Smooth muscle cell (in vitro differentiated cells): ENCODE data around the gene MAP4K4. TPM values are rescaled to one million over a fixed set of nuclear protein-coding genes. Genes with fewer than 3 reads are reported as not detected.

ENCODE experiments used
- DNase-seq: peaks from one replicate; lab custom pipeline; 2025; ENCODE audit not compliant: unreplicated experiment; lab: John Stamatoyannopoulos, UW
- H2AFZ ChIP-seq: fragments of 200-600 bp; sonication (generic); 2 replicates; pipeline ENCODE4 v1.6.0; 2016; ENCODE audit warnings: antibody characterized with exemption, low read depth, mild to moderate bottlenecking
- H3F3A ChIP-seq: fragments of 200-600 bp; sonication (generic); 2 replicates; pipeline ENCODE4 v1.6.0; 2017; ENCODE audit warnings: antibody characterized with exemption, low read depth
- H3K27ac ChIP-seq: fragments of 200-600 bp; sonication (generic); 2 replicates; pipeline ENCODE4 v1.5.1; 2016; ENCODE audit warnings: low read depth, mild to moderate bottlenecking
- H3K27me3 ChIP-seq: fragments of 200-600 bp; sonication (generic); 2 replicates; pipeline ENCODE4 v1.6.1; 2016; ENCODE audit warnings: low read depth, mild to moderate bottlenecking
- H3K36me3 ChIP-seq: fragments of 200-600 bp; sonication (generic); 2 replicates; pipeline ENCODE4 v1.5.1; 2016; ENCODE audit warnings: low read depth
- H3K4me1 ChIP-seq: fragments of 200-600 bp; sonication (generic); 2 replicates; pipeline ENCODE4 v1.5.1; 2016; ENCODE audit warnings: low read depth
- H3K4me2 ChIP-seq: fragments of 200-600 bp; sonication (generic); 2 replicates; pipeline ENCODE4 v1.6.0; 2016; ENCODE audit warnings: mild to moderate bottlenecking
- H3K4me3 ChIP-seq: fragments of 200-600 bp; sonication (generic); 2 replicates; pipeline ENCODE4 v1.5.1; 2016; ENCODE audit warnings: mild to moderate bottlenecking
- H3K79me2 ChIP-seq: fragments of 200-600 bp; sonication (generic); 2 replicates; pipeline ENCODE4 v1.6.0; 2016; ENCODE audit warnings: low read depth, mild to moderate bottlenecking
- H3K9ac ChIP-seq: fragments of 200-600 bp; sonication (generic); 2 replicates; pipeline ENCODE4 v1.6.0; 2016; ENCODE audit warnings: low read depth
- H3K9me3 ChIP-seq: fragments of 200-600 bp; sonication (generic); replicated peaks from 2 replicates; pipeline ENCODE4 v1.5.1; 2016; ENCODE audit warnings: low read depth
- H4K20me1 ChIP-seq: fragments of 200-600 bp; sonication (generic); 2 replicates; pipeline ENCODE4 v1.6.0; 2016; ENCODE audit warnings: low read depth
- CTCF ChIP-seq: fragments of 200-600 bp; sonication (generic); IDR thresholded peaks from 2 replicates; pipeline ENCODE4 v1.5.1; 2017; ENCODE audit warnings: borderline replicate concordance, mild to moderate bottlenecking, antibody characterized with exemption; ENCODE audit not compliant: insufficient read depth, poor library complexity, severe bottlenecking
- WGBS: methylation state at CpG from one replicate; pipeline ENCODE4 v1.1.7; 2016; ENCODE audit warnings: low lambda C conversion rate; 5-methylcytosine and 5-hydroxymethylcytosine counted together
- polyA plus RNA-seq: library from polyadenylated mRNA; unstranded; fragments of >200 nt; fragmentation: Nextera tagmentation; extraction: Ambion mirVana; gene quantifications from 2 replicates; pipeline ENCODE4 v1.2.1, GENCODE V29; 2016
- total RNA-seq: library from RNA; depleted of rRNA; stranded (reverse); fragments of >200 nt; gene quantifications from 2 replicates; pipeline ENCODE4 v1.2.3, GENCODE V29; 2014

The MAP4K4 gene
- total and polyA plus RNA-seq, 2 experiments from 2014 or later, result 68.9 to 107 TPM

GRCh38 chr2:101733257-101733993 is 35.9 kb downstream of the MAP4K4 start:
- Histone ChIP-seq H3K4me2 (no peak overlapping the region), H3K4me3 (no peak overlapping the region), H2AFZ (no peak overlapping the region), H3K4me1 (peaks cover 9% of the 10 kb centered on the region), H4K20me1 (peaks cover 100% of the 10 kb centered on the region), H3K27ac (peak overlapping the region; percentile 1), H3K9me3 (no peaks in the 10 kb centered on the region), H3K36me3 (no peaks in the 10 kb centered on the region), H3K27me3 (no peaks in the 10 kb centered on the region), H3F3A (peaks cover 4% of the 10 kb centered on the region), H3K9ac (no peak overlapping the region), H3K79me2 (peaks cover 98% of the 10 kb centered on the region)
- TF ChIP-seq CTCF, result no peak
- no peak for DNase-seq
- WGBS, result 80% methylated on average over 4 of the region's 4 CpGs

- no peaks in the 10 kb centered on the region for H3K9me3 ChIP-seq
- H3K79me2 ChIP-seq, result peaks cover 98% of the 10 kb centered on the region
- peaks cover 4% of the 10 kb centered on the region for H3F3A ChIP-seq
- TF ChIP-seq CTCF, result no peak
- no peak overlapping the region for H3K4me2 ChIP-seq
- WGBS, result 86% methylated on average over 9 of the region's 9 CpGs
- no peaks in the 10 kb centered on the region for H3K36me3 ChIP-seq
- DNase-seq, result no peak
- peak overlapping the region; percentile 19 for H3K27ac ChIP-seq
- no peak overlapping the region for H3K4me3 ChIP-seq
- peaks cover 9% of the 10 kb centered on the region for H3K4me1 ChIP-seq
- peaks cover 100% of the 10 kb centered on the region for H4K20me1 ChIP-seq
- no peak overlapping the region for H3K9ac ChIP-seq
- H2AFZ ChIP-seq, result no peak overlapping the region
- no peaks in the 10 kb centered on the region for H3K27me3 ChIP-seq
These were observed 37.1 kb downstream of the MAP4K4 start for GRCh38 chr2:101734505-101735165.

DNA sequence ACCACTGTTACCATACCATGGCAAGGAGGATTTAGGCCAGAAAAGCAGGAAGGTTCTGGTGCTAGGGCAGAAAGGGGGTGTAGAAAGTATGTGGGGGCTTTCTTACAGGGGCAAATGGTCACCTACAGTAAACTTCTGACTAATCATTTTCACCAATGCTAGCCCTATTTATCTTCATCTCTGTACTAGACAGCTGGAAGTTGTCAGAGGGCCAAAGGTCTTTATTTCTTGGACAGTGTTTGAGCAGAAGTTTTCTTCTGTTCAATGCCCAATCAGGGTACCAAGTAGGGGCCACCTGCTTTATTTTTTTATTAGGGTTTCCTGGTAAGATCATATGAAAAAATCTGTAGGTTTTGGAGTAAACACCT is 37.6 kb downstream of the MAP4K4 start:
- H3K9ac ChIP-seq, result no peak overlapping the region
- H3F3A ChIP-seq, result peaks cover 4% of the 10 kb centered on the region
- peaks cover 97% of the 10 kb centered on the region for H3K79me2 ChIP-seq
- peaks cover 9% of the 10 kb centered on the region for H3K4me1 ChIP-seq
- peaks cover 98% of the 10 kb centered on the region for H4K20me1 ChIP-seq
- no peaks in the 10 kb centered on the region for H3K9me3 ChIP-seq
- H3K27me3 ChIP-seq, result no peaks in the 10 kb centered on the region
- DNase-seq, result no peak
- H2AFZ ChIP-seq, result no peak overlapping the region
- TF ChIP-seq CTCF, result no peak
- no peak overlapping the region for H3K4me2 ChIP-seq
- H3K36me3 ChIP-seq, result no peaks in the 10 kb centered on the region
- H3K27ac ChIP-seq, result no peak overlapping the region
- no peak overlapping the region for H3K4me3 ChIP-seq
